NCI-H1436 (cell line): ENCODE measurements around the gene ZBTB42.

ENCODE experiments used
- DNase-seq: peaks from one replicate; lab custom pipeline; 2025; lab: John Stamatoyannopoulos, UW

Gene ZBTB42

GRCh38 chr14:104795781-104796686 is 4.9 kb upstream of the ZBTB42 start:
- peak; percentile 50 for DNase-seq

- DNase-seq, result no peak
These were observed 4.2 kb upstream of the ZBTB42 start for GRCh38 chr14:104796687-104797081.

- DNase-seq, result no peak
These were observed 3.5 kb upstream of the ZBTB42 start for GRCh38 chr14:104797115-104798044.

- DNase-seq, result no peak
These were observed 2.3 kb upstream of the ZBTB42 start for GRCh38 chr14:104798300-104799243.

- DNase-seq, result peak; percentile 45
These were observed 1.5 kb upstream of the ZBTB42 start for GRCh38 chr14:104799244-104800014.

- DNase-seq, result peak; percentile 66
These were observed 708 bp upstream of the ZBTB42 start for GRCh38 chr14:104800015-104800770.

GRCh38 chr14:104801520-104802393 is 856 bp downstream of the ZBTB42 start:
- no peak for DNase-seq

GRCh38 chr14:104802394-104803184 is 1.7 kb downstream of the ZBTB42 start:
- DNase-seq, result no peak

GRCh38 chr14:104803280-104803911 is 2.5 kb downstream of the ZBTB42 start:
- no peak for DNase-seq

- DNase-seq, result no peak
These were observed 3.1 kb downstream of the ZBTB42 start for GRCh38 chr14:104803912-104804410.

- no peak for DNase-seq
These were observed 3.8 kb downstream of the ZBTB42 start for GRCh38 chr14:104804481-104805325.

GRCh38 chr14:104805326-104805678 is 4.4 kb downstream of the ZBTB42 start:
- DNase-seq, result no peak

- no peak for DNase-seq
These were observed 5.2 kb downstream of the ZBTB42 start for GRCh38 chr14:104805941-104806624.

- DNase-seq, result no peak
These were observed 5.9 kb downstream of the ZBTB42 start for GRCh38 chr14:104806625-104807465.

GRCh38 chr14:104808456-104808855 is 7.6 kb downstream of the ZBTB42 start:
- no peak for DNase-seq
